ENCODE results near the gene RHBDF1.

Gene RHBDF1, protein sequence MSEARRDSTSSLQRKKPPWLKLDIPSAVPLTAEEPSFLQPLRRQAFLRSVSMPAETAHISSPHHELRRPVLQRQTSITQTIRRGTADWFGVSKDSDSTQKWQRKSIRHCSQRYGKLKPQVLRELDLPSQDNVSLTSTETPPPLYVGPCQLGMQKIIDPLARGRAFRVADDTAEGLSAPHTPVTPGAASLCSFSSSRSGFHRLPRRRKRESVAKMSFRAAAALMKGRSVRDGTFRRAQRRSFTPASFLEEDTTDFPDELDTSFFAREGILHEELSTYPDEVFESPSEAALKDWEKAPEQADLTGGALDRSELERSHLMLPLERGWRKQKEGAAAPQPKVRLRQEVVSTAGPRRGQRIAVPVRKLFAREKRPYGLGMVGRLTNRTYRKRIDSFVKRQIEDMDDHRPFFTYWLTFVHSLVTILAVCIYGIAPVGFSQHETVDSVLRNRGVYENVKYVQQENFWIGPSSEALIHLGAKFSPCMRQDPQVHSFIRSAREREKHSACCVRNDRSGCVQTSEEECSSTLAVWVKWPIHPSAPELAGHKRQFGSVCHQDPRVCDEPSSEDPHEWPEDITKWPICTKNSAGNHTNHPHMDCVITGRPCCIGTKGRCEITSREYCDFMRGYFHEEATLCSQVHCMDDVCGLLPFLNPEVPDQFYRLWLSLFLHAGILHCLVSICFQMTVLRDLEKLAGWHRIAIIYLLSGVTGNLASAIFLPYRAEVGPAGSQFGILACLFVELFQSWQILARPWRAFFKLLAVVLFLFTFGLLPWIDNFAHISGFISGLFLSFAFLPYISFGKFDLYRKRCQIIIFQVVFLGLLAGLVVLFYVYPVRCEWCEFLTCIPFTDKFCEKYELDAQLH

GRCh38 chr16:72561-73548, at the start of gene RHBDF1:
TSS of gene RHBDF1 (minus strand) at chr16:72631. CDS start at chr16:65015, 7,616 bp downstream.
- DNase-seq (ENCODE audit: low read depth): no peak
- peak within 1 kb of the TSS; percentile 76 for H3K4me3 ChIP-seq (ENCODE audit: low read depth, low read length)
- TF ChIP-seq, protein P1, sequence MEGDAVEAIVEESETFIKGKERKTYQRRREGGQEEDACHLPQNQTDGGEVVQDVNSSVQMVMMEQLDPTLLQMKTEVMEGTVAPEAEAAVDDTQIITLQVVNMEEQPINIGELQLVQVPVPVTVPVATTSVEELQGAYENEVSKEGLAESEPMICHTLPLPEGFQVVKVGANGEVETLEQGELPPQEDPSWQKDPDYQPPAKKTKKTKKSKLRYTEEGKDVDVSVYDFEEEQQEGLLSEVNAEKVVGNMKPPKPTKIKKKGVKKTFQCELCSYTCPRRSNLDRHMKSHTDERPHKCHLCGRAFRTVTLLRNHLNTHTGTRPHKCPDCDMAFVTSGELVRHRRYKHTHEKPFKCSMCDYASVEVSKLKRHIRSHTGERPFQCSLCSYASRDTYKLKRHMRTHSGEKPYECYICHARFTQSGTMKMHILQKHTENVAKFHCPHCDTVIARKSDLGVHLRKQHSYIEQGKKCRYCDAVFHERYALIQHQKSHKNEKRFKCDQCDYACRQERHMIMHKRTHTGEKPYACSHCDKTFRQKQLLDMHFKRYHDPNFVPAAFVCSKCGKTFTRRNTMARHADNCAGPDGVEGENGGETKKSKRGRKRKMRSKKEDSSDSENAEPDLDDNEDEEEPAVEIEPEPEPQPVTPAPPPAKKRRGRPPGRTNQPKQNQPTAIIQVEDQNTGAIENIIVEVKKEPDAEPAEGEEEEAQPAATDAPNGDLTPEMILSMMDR (IDR thresholded peaks at IDR 0.05; ENCODE audit: control insufficient read depth, extremely low read depth, insufficient read depth): no peak

GRCh38 chr16:120756-121155, 48.3 kb upstream of the RHBDF1 start:
- no peak overlapping the region for H3K4me3 ChIP-seq (ENCODE audit: low read depth, low read length)
- no peak for DNase-seq (ENCODE audit: low read depth)
- TF ChIP-seq, protein P1 (IDR thresholded peaks at IDR 0.05; ENCODE audit: control insufficient read depth, extremely low read depth, insufficient read depth): no peak

DNA sequence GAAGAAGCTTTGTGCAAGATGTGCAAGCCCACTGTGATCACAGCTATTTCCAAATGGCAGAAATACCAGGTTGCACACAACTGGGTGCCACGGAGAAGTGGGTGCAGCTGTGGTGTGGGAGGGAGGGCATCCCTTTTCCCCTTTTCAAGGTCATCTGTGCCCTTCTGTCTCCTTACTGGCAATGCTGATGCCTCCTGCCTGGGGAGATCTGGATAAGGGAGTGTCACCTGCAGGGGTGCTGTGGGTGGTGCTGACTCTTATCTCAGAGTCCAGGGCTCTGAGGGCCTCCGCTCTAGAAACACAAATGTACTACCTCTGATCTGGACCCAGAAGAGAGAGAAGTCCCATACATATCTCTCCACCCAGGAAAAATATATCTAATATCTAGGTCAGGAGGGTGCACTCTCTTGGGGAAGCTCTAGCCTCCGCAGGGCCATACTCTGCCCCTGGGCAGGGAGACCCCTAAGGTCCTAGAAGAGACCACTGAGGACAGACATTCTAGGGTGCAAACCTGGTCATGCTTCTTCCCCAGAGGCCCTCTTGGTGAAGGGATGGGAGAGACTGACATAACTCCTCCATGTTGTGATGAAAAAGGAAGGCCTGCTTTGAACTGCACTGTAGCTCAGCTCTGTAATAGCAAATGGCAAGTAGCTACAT, 47.5 kb upstream of the RHBDF1 start:
- TF ChIP-seq, protein P1 (IDR thresholded peaks at IDR 0.05; ENCODE audit: control insufficient read depth, extremely low read depth, insufficient read depth): no peak
- DNase-seq (ENCODE audit: low read depth): no peak
- H3K4me3 ChIP-seq (ENCODE audit: low read depth, low read length): no peak overlapping the region

DNA sequence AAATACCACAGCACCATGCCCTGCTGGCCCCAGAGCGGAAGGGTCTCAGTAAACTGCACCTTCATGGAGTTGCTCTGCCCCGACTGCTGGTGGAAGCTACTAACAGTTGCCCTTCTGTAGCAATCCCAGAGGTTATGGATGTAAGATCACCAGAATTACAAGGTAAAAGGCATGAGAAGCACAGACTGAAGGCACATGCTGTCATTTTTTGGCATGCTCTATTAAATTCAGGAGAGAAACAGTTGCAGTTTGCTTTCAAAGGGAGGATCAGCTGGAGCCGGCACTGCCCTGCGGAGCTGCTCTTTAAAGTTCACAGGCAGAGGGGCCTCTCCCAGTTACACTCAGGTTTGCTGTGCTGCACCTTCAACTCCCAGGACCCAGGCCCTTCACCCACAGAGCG, 46.9 kb upstream of the RHBDF1 start:
- TF ChIP-seq, protein P1 (IDR thresholded peaks at IDR 0.05; ENCODE audit: control insufficient read depth, extremely low read depth, insufficient read depth): no peak
- DNase-seq (ENCODE audit: low read depth): no peak
- no peak overlapping the region for H3K4me3 ChIP-seq (ENCODE audit: low read depth, low read length)

DNA sequence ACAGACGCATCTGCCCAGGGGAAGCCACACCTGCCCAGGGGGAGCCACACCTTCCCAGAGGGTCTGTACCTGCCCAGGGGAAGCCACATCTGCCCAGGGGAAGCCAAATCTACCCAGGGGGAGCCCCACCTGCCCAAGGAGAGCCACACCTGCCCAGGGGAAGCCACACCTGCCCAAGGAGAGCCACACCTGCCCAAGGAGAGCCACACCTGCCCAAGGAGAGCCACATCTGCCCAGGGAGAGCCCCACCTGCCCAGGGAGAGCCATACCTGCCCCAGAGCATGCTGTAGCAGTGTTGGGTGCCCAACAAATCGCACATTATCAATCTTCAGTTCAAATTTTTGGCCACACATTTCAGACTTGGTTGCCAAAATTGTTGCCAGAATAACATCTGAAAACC, 46.4 kb upstream of the RHBDF1 start:
- H3K4me3 ChIP-seq (ENCODE audit: low read depth, low read length): no peak overlapping the region
- no peak for DNase-seq (ENCODE audit: low read depth)
- TF ChIP-seq, protein P1 (IDR thresholded peaks at IDR 0.05; ENCODE audit: control insufficient read depth, extremely low read depth, insufficient read depth): no peak
